H9 (cell line): ENCODE results near the gene MORF4L2. TPM values are rescaled to one million over a fixed set of nuclear protein-coding genes. Genes with fewer than 3 reads are reported as not detected.

Experiments used
- DNase-seq: peaks from one replicate; pipeline ENCODE4 v3.0.0-alpha.2; 2017
- H2AFZ ChIP-seq: one replicate; pipeline ENCODE4 v1.6.1; 2013; ENCODE audit warnings: mild to moderate bottlenecking, low read length, control low read depth, moderate library complexity
- H2AK5ac ChIP-seq: 2 replicates; pipeline ENCODE4 v1.6.1; 2013; ENCODE audit warnings: low read length, control low read depth, mixed read lengths; ENCODE audit not compliant: insufficient read length
- H2BK120ac ChIP-seq: one replicate; pipeline ENCODE4 v1.6.1; 2013; ENCODE audit warnings: low read depth, mild to moderate bottlenecking, low read length, control low read depth, inconsistent platforms; ENCODE audit not compliant: poor library complexity, severe bottlenecking
- H2BK12ac ChIP-seq: 2 replicates; pipeline ENCODE4 v1.6.1; 2013; ENCODE audit warnings: low read length, control low read depth, mixed read lengths, low read depth; ENCODE audit not compliant: insufficient read length
- H2BK15ac ChIP-seq: 2 replicates; pipeline ENCODE4 v1.6.1; 2013; ENCODE audit warnings: low read depth, low read length, control low read depth
- H2BK20ac ChIP-seq: one replicate; pipeline ENCODE4 v1.6.1; 2013; ENCODE audit warnings: low read depth, mild to moderate bottlenecking, low read length, control low read depth, inconsistent platforms; ENCODE audit not compliant: poor library complexity, severe bottlenecking
- H2BK5ac ChIP-seq: 2 replicates; pipeline ENCODE4 v1.6.1; 2013; ENCODE audit warnings: low read length, control low read depth, mixed read lengths; ENCODE audit not compliant: insufficient read length
- H3K14ac ChIP-seq: 2 replicates; pipeline ENCODE4 v1.6.1; 2013; ENCODE audit warnings: low read length, control low read depth; ENCODE audit not compliant: insufficient read depth
- H3K18ac ChIP-seq: 2 replicates; pipeline ENCODE4 v1.6.1; 2013; ENCODE audit warnings: low read depth, mild to moderate bottlenecking, mixed read lengths, low read length, control low read depth; ENCODE audit not compliant: insufficient read length
- H3K23ac ChIP-seq: 2 replicates; pipeline ENCODE4 v1.6.1; 2013; ENCODE audit warnings: low read length, control low read depth, mixed read lengths, low read depth; ENCODE audit not compliant: insufficient read length
- H3K23me2 ChIP-seq: 2 replicates; pipeline ENCODE4 v1.6.1; 2013; ENCODE audit warnings: low read depth, mild to moderate bottlenecking, mixed read lengths, low read length, control low read depth; ENCODE audit not compliant: insufficient read length, poor library complexity, severe bottlenecking
- H3K27ac ChIP-seq: 2 replicates; pipeline ENCODE4 v1.5.1; 2013; ENCODE audit warnings: low read length, control low read depth, mixed read lengths, low read depth; ENCODE audit not compliant: insufficient read length
- H3K27me3 ChIP-seq: 2 replicates; pipeline ENCODE4 v1.6.1; 2013; ENCODE audit warnings: low read length, control low read depth, inconsistent platforms; ENCODE audit not compliant: insufficient read depth
- H3K4ac ChIP-seq: 2 replicates; pipeline ENCODE4 v1.6.1; 2013; ENCODE audit warnings: low read depth, mild to moderate bottlenecking, control low read depth, inconsistent platforms, low read length, moderate library complexity
- H3K4me1 ChIP-seq: 2 replicates; pipeline ENCODE4 v1.6.1; 2013; ENCODE audit warnings: low read length, control low read depth, inconsistent platforms; ENCODE audit not compliant: insufficient read depth
- H3K4me2 ChIP-seq: 2 replicates; pipeline ENCODE4 v1.6.1; 2013; ENCODE audit warnings: low read length, control low read depth, mixed read lengths; ENCODE audit not compliant: insufficient read length, insufficient read depth
- H3K56ac ChIP-seq: 2 replicates; pipeline ENCODE4 v1.6.1; 2013; ENCODE audit warnings: low read depth, mild to moderate bottlenecking, mixed read lengths, low read length, control low read depth; ENCODE audit not compliant: insufficient read length
- H3K79me1 ChIP-seq: 2 replicates; pipeline ENCODE4 v1.6.1; 2013; ENCODE audit warnings: low read depth, mild to moderate bottlenecking, moderate library complexity, low read length, control low read depth, inconsistent platforms; ENCODE audit not compliant: insufficient read depth, poor library complexity, severe bottlenecking
- H3K79me2 ChIP-seq: 2 replicates; pipeline ENCODE4 v1.6.1; 2013; ENCODE audit warnings: low read length, control low read depth, inconsistent platforms; ENCODE audit not compliant: insufficient read depth
- H3K9ac ChIP-seq: 2 replicates; pipeline ENCODE4 v1.6.1; 2013; ENCODE audit warnings: low read length, control low read depth, mixed read lengths; ENCODE audit not compliant: insufficient read length; ENCODE audit errors: extremely low read depth
- H3K9me3 ChIP-seq: one replicate; pipeline ENCODE4 v1.6.1; 2013; ENCODE audit warnings: low read depth, low read length, inconsistent platforms; ENCODE audit not compliant: control insufficient read depth
- H3T11ph ChIP-seq: one replicate; pipeline ENCODE4 v1.6.1; 2013; ENCODE audit warnings: mild to moderate bottlenecking, low read length, control low read depth, inconsistent platforms
- H4K20me1 ChIP-seq: one replicate; pipeline ENCODE4 v1.6.1; 2013; ENCODE audit not compliant: control insufficient read depth, insufficient read length, insufficient read depth
- H4K5ac ChIP-seq: 2 replicates; pipeline ENCODE4 v1.6.1; 2013; ENCODE audit warnings: low read depth, mild to moderate bottlenecking, mixed read lengths, low read length, control low read depth; ENCODE audit not compliant: insufficient read length
- H4K8ac ChIP-seq: replicated peaks from 2 replicates; pipeline ENCODE4 v1.6.1; 2013; ENCODE audit warnings: low read length, control low read depth, mixed read lengths, low read depth; ENCODE audit not compliant: insufficient read length
- H4K91ac ChIP-seq: 2 replicates; pipeline ENCODE4 v1.6.1; 2013; ENCODE audit warnings: low read depth, mild to moderate bottlenecking, moderate library complexity, mixed read lengths, low read length, control low read depth; ENCODE audit not compliant: insufficient read length
- H3K27ac Mint-ChIP-seq, 3 experiments: 2 replicates in 2 of 3; 3 replicates in 1 of 3; pipeline ENCODE4 v1.8.0; 2020 to 2021; ENCODE audit warnings: mixed read lengths in 3 of 3, mild to moderate bottlenecking in 1 of 3, moderate library complexity in 1 of 3
- H3K27me3 Mint-ChIP-seq: 2 replicates; pipeline ENCODE4 v1.8.0; 2021; ENCODE audit warnings: low read depth, mild to moderate bottlenecking, moderate library complexity, mixed read lengths
- H3K36me3 Mint-ChIP-seq, 3 experiments: 2 replicates in 2 of 3; 3 replicates in 1 of 3; pipeline ENCODE4 v1.8.0; 2020 to 2021; ENCODE audit warnings: low read depth in 3 of 3, mixed read lengths in 3 of 3; ENCODE audit not compliant: insufficient read depth in 1 of 3
- H3K4me1 Mint-ChIP-seq, 2 experiments: 2 replicates each; pipeline ENCODE4 v1.8.0; 2020; ENCODE audit warnings: mixed read lengths in 2 of 2
- H3K4me3 Mint-ChIP-seq, 2 experiments: 2 replicates in 1 of 2; 3 replicates in 1 of 2; pipeline ENCODE4 v1.8.0; 2020 to 2021; ENCODE audit warnings: mild to moderate bottlenecking in 2 of 2, mixed read lengths in 2 of 2, moderate library complexity in 1 of 2
- H3K9me3 Mint-ChIP-seq, 2 experiments: 2 replicates in 1 of 2; 3 replicates in 1 of 2; pipeline ENCODE4 v1.8.0; 2020; ENCODE audit warnings: mild to moderate bottlenecking in 2 of 2, mixed read lengths in 2 of 2, moderate library complexity in 1 of 2
- WGBS: extraction: QIAGEN DNeasy Blood & Tissue Kit; methylation state at CpG from one replicate; pipeline ENCODE4 v1.1.7; 2013; ENCODE audit warnings: missing lambda C conversion rate, low lambda C conversion rate, mixed read lengths; ENCODE audit not compliant: insufficient read length; ENCODE audit errors: extremely low coverage; 5-methylcytosine and 5-hydroxymethylcytosine counted together
- total RNA-seq: library from RNA; stranded (reverse); gene quantifications from 2 replicates; pipeline ENCODE4 v1.2.1, GENCODE V29; 2021
- TF ChIP-seq, protein P1 (sequence below): fragments of 200-600 bp; sonication (generic); conservative IDR thresholded peaks from 3 replicates; pipeline ENCODE4 v1.8.0; 2021; ENCODE audit warnings: antibody characterized with exemption, mild to moderate bottlenecking

Gene MORF4L2
- total RNA-seq, 1 experiment from 2014 or later, result 378 TPM

DNA sequence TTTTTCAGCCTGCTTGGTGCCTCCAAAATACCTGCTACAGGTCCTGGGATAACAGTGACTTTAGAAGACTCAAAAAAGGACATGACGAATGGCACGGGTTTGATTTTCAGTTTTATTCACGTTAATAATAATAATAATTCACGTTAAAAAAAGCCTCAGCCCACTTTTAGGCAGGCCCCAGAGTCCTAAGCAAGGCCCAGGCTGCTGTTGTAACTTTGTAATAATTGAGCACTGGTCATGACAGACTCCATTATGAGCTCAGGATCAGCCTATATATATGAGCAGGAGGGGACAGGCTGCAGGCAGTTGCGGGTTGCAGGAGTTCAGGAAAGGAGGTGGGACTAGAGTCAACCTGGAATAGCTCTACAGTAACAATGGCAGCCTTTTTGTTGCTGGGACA is 24.1 kb upstream of the MORF4L2 start, which contains the start of gene TMEM31:
Gene TMEM31, plus strand, starts transcription at position 301 of the 400 bp plus-strand sequence. CDS start 1,350 bp downstream, outside the sequence.
- WGBS, result no CpG with 5 or more reads among the region's 5 CpGs
- no peak within 1 kb of the TSS for H2AK5ac ChIP-seq
- H3K79me2 ChIP-seq, result no peaks in the 10 kb centered on the region
- H3K36me3 Mint-ChIP-seq, result no peaks in the 10 kb centered on the region; a peak in 1 of 7 replicates
- no peak within 1 kb of the TSS for H2BK5ac ChIP-seq
- no peak within 1 kb of the TSS for H3K4me3 Mint-ChIP-seq
- H2BK15ac ChIP-seq, result no peak within 1 kb of the TSS
- H3K27me3 Mint-ChIP-seq, result peaks cover 6% of the 10 kb centered on the region; the same call in 1 of the 2 replicates
- no peak within 1 kb of the TSS for H3K27ac ChIP-seq
- no peaks in the 10 kb centered on the region for H3K23me2 ChIP-seq
- no peak within 1 kb of the TSS for H3K4ac ChIP-seq
- TF ChIP-seq, protein P1, sequence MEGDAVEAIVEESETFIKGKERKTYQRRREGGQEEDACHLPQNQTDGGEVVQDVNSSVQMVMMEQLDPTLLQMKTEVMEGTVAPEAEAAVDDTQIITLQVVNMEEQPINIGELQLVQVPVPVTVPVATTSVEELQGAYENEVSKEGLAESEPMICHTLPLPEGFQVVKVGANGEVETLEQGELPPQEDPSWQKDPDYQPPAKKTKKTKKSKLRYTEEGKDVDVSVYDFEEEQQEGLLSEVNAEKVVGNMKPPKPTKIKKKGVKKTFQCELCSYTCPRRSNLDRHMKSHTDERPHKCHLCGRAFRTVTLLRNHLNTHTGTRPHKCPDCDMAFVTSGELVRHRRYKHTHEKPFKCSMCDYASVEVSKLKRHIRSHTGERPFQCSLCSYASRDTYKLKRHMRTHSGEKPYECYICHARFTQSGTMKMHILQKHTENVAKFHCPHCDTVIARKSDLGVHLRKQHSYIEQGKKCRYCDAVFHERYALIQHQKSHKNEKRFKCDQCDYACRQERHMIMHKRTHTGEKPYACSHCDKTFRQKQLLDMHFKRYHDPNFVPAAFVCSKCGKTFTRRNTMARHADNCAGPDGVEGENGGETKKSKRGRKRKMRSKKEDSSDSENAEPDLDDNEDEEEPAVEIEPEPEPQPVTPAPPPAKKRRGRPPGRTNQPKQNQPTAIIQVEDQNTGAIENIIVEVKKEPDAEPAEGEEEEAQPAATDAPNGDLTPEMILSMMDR, result no peak
- no peak for DNase-seq
- H3K4me1 ChIP-seq, result peaks cover 1% of the 10 kb centered on the region; the same call in 1 of the 2 replicates
- peak within 1 kb of the TSS; percentile 41 to 64 (median 50) for H3K27ac Mint-ChIP-seq
- H3K27me3 ChIP-seq, result no peaks in the 10 kb centered on the region
- H3K9ac ChIP-seq, result no peak within 1 kb of the TSS
- no peaks in the 10 kb centered on the region for H3K79me1 ChIP-seq
- no peak within 1 kb of the TSS for H4K91ac ChIP-seq
- no peak within 1 kb of the TSS for H2BK120ac ChIP-seq
- H4K20me1 ChIP-seq, result no peaks in the 10 kb centered on the region
- H3K9me3 ChIP-seq, result no peaks in the 10 kb centered on the region
- no peak within 1 kb of the TSS for H3T11ph ChIP-seq
- no peak within 1 kb of the TSS for H3K23ac ChIP-seq
- H2BK20ac ChIP-seq, result no peak within 1 kb of the TSS
- H3K56ac ChIP-seq, result no peak within 1 kb of the TSS
- peaks cover 0 to 40% of the 10 kb centered on the region in 2 experiments; a peak in 2 of 5 replicates for H3K9me3 Mint-ChIP-seq
- H4K8ac ChIP-seq, result no peak within 1 kb of the TSS
- H3K18ac ChIP-seq, result peak within 1 kb of the TSS; percentile 43
- H4K5ac ChIP-seq, result no peak within 1 kb of the TSS
- peak within 1 kb of the TSS; percentile 21; the same call in 1 of the 2 replicates for H3K14ac ChIP-seq
- H2AFZ ChIP-seq, result no peak within 1 kb of the TSS
- H2BK12ac ChIP-seq, result no peak within 1 kb of the TSS
- no peak within 1 kb of the TSS for H3K4me2 ChIP-seq
- H3K4me1 Mint-ChIP-seq, result peaks cover 16 to 19% of the 10 kb centered on the region in 2 experiments
